Cortex of kidney (tissue), 1 donor: Measurements from ENCODE around the gene CCDC8.
"Not testable (repeated sequence)": the region's sequence is repeated elsewhere in the genome, so short reads cannot be mapped to it uniquely, and the experiment has no call there.

Experiments
- DNase-seq: peaks from one replicate; lab custom pipeline; 2025; lab: John Stamatoyannopoulos, UW

Gene CCDC8

DNA sequence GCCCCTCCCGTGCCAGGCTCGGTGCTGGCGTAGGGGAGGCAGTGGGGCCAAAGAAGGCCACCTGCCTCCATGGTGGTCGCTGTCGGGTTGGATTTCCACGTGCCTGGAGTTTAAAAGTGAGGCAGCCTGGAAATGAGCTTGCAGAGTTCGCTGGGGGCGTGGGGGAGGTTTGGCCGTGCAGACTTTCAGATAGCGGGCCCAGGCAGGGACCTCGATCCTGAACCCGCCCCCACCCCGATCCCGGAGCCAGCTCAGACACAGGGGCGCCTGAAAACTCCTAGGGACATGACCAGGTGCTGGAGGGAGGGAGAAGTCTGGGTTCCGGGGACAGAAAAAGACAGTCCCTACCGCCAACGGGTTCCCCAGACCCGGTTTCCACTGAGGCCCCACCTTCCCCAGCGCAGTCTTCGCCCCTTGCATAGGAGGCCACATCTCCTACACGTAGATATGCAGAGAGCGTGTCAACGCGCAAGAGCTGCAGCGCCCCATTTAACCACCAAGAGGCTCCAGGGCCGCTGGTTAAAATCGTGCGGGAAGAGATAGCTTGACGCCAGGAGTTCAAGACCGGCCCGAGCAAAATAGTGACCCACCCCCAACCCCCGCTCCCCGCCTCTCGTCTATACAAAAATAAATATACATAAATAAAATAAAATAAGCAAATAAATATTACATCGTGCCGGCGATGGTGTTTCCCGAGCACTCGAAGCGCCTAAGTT lies 8.5 kb downstream of the CCDC8 start:
- DNase-seq: no peak

DNA sequence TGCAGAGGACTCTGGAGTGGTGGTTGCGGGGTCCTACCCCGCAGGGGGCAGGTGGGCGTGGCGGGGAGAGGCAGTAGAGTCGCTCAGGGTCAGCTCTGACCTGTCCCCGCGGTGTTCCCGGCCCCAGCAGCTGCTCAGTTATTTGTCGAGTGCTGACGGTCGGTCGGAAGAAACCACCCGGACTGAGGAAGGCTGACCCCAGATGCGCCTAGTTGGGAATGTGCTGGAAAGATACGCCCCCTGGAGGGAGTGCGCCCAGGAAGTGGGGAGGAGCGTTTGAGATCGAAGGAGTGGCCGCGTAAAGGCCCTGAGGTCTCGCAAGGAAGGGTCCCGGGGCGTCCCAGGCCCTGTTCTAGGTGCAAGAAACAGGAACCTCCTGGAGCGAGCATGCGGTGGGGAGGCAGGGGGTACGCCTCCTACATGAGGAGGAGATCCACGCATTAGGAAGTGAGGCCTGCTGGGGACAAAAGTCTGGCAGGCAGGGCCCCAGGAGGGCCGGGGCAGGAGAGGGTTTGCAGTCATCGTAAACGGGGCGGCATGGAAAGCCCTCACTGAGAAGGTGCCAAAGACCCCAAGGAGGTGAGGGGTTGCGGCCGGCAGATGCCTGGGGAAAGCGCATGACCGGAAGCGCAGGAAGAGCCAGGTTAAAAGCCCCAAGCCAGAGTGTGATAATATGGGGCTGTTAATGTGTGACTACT lies 9.2 kb downstream of the CCDC8 start:
- DNase-seq: no peak

- DNase-seq: no peak
These were observed 10.6 kb downstream of the CCDC8 start for GRCh38 chr19:46402725-46403124.

- DNase-seq: not testable (repeated sequence)
These were observed 15.4 kb downstream of the CCDC8 start for GRCh38 chr19:46397801-46398479.

DNA sequence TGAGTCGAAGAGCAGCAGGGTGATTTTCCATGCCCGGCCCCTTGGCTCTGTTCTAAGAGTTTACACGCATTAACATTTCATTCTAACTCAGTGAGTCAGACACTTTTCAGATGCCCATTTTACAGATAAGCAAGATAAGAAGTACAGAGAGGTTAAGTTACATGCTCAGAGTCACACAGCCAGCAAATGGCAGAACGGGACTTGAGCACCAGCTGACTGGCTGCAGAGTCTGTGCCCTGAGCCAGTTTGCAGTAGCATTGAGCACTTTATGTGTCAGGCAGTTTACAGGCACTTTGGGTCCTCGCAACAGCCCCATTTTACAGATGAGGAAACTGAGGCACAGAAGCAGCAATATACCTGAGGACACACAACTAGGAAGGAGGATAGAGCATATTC lies 19.0 kb downstream of the CCDC8 start:
- no peak for DNase-seq

DNA sequence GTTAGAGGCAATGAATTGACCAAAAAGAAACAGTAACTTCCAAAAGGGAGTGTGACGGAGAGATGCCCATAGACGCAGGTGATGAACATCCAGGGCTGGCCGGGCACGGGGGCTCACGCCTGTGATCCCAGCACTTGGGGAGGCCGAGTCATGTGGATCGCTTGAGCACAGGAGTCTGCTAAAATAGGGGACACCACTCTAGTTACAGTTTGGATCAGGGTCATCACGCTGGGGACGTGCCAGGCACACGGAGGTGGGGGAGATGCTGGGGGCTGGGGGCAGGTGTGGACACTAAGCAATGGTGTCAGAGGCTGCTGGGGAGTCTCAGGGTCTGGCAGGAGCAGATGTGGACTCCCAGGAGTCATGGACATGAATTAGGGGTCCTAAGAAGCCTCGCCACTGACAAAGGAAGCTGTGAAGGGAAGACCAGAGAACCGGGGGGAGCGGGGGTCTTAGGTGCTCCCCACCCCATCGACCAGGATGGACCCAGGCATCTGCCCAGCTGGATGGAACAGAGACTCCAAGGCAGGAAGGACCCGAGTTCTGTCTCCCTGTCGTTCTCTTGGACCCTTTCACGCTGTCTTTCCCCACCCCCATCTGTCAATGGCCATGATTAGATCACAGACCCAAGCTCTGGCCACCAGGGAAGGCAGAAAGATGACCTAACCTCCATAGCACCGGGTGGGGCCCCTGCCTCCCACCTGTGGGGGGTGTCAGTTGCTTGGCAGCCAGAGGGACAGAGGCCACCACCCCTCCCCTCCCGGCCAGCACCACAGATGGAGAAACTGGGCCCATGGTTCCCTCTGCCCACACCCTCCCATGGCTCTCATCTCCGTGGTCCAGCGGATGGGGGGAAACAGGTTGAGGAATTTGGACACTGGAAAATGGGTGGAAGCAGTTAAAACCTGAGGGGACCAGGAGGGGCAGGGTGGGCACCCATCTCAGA lies 19.6 kb downstream of the CCDC8 start:
- no peak for DNase-seq

DNA sequence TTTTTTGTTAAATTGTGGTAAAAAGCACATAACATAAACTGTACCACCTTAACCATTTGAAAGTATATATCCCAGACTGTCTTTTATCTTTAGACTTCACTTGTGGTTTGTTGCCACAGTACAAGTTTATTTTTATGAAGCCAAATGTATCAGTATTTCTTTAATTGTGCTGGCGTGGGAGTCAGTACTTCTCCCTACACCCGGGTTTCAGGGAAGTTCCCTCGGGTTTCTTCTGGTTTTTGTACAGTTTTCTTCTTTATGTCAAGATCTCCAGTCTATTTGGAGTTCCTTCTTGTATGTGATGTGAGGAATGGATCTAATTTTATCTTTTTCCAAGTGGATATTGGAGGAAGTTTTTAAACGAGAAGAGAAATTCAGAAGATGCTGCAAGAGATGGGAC lies 20.5 kb downstream of the CCDC8 start:
- no peak for DNase-seq

DNA sequence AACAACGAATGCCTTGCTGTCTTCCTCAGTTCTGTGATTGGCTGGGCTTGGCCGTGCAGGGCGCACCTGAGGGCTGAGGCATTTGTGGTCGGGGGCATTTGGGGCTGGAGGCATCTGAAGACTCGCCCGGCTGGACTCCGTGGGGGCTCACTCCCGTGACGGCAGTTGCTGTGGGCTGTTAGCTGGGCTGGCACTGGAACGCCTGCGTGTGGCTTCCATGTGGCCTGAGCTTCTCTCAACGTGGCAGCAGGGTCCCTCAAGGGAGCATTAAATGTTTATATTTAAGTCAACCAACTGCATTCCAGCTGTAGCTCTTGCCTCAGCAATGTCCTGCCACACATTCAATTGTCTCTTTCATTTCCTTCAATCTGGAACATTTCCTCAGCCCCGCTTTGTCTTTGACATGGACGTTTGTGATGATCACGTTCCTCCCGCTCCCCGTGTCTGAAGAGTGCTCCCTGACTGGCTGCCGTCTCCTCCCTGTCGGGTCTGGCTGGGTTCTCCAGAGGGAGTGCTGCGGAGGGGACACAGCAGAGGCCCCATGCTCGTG lies 21.0 kb downstream of the CCDC8 start:
- no peak for DNase-seq

DNA sequence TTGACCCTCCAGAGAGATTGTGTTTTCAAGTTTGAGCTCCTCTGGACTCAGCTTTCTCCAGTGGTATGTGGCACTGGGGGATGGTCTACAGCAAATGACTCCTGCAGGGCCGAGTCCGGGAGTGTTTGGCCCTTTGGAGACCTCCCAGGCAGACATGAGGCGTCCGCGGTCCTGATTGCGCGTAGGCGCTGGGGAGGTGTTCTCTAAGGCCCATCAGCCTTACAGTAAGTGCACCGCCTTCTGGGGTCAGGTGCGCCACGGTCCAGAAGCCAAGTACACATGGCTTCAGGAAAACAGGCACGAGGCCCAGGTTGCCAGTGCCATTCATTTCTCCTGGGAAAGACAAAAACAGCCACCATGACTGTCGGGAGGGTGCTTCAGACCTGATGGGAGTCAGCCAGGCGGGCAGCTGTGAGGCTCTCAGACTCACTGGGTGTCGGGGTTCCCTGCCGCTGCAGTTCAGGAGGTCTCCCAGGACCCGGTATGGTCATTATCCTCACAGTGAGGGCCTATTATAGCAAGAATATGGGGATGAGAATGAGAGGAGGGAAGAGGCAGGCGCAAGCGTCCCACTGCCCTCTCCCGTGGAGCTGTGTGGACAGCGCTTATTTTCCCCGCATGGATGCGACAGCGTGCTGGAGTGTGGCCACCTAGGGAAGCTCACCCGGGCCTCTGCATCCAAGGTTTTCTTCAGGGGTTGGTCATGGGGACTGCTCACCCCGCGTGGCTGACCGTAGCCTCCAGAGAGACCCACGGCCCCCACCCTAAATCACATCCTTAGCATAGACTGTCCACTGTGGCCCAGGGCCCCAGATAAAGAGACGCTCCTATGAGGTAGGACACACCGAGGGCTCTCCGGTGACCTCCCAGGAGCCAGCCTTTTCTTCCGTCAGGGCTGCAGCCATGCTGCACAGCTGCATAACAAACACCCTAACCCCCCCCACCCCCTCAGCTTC lies 21.8 kb downstream of the CCDC8 start:
- no peak for DNase-seq

- DNase-seq: no peak
These were observed 22.5 kb downstream of the CCDC8 start for GRCh38 chr19:46390866-46391265.

- no peak for DNase-seq
These were observed 23.1 kb downstream of the CCDC8 start for GRCh38 chr19:46390121-46390858.

DNA sequence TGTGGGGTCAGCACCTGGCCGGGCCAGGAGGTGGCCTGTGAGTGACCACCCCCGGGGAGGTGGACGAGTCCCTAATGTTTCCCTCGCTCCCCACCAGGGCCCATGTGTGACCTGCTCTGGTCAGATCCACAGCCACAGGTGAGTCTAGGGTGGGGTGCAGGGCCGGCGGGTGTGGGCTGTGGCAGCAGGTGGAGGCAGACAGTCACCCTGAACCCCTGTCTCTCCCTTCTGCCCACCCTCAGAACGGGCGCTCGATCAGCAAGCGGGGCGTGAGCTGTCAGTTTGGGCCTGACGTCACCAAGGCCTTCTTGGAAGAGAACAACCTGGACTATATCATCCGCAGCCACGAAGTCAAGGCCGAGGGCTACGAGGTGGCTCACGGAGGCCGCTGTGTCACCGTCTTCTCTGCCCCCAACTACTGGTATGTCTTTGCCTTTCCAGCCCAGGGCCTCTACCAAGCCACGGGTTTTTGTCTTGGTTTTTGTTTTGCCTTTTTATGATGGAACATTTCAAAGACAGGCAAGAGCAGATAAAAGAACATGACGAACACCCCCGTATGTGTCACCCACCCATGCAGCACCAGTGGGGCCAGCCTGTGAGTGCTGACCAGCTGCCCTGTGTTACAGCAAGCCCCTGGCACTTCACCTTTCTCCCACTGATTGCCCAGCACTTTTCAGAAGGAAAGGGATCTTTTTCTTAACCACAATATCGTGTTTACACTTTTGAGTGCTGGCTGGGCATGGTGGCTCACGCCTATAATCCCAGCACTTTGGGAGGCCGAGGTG lies 24.9 kb downstream of the CCDC8 start:
- DNase-seq: no peak

GRCh38 chr19:46387713-46388130 lies 25.6 kb downstream of the CCDC8 start:
- no peak for DNase-seq

GRCh38 chr19:46386996-46387712 lies 26.2 kb downstream of the CCDC8 start:
- no peak for DNase-seq

DNA sequence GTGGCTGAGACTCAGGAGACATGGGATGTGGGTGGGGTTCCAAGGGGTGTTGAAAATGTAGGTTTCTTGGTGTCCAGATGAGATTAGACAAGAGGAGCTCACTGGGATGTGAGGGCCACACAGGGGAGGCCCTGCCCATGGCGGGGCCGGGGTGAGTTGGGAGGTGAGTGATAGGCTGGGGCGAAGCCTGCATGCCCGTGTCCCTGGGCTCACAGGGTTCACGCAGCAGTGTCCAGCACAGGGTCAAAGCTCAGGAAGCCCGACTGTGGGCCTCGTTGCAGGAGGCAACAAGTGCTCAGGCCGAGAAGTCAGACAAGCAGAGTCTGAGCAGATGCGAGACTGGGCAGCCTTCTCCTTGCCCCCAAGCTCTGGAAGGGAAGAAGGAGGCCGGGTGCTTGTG lies 27.2 kb downstream of the CCDC8 start:
- no peak for DNase-seq

- no peak for DNase-seq
These were observed 27.7 kb downstream of the CCDC8 start for GRCh38 chr19:46385636-46386035.

DNA sequence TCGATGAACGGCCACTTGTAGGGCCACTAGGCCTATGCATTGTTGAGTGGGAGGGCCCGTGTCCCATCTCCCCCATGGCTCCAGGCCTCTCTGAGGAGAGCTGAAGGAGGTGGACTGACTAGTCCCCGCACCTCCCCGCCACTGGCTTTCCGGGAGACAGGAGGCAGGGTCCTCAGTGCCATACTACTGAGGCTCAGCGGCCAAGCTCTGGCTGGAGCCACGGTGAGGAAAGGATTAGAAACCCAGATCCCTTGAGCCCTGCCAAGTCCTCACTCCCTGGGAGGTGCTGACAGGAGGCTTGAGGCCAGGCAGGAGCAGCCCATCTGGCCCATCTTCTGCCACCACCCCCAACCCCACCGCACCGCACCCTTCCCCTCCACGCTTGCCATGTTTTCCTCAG lies 29.0 kb downstream of the CCDC8 start:
- DNase-seq: no peak

GRCh38 chr19:46383846-46384245 lies 29.5 kb downstream of the CCDC8 start:
- DNase-seq: no peak
